ENCODE results near the gene DYRK3.

DNA sequence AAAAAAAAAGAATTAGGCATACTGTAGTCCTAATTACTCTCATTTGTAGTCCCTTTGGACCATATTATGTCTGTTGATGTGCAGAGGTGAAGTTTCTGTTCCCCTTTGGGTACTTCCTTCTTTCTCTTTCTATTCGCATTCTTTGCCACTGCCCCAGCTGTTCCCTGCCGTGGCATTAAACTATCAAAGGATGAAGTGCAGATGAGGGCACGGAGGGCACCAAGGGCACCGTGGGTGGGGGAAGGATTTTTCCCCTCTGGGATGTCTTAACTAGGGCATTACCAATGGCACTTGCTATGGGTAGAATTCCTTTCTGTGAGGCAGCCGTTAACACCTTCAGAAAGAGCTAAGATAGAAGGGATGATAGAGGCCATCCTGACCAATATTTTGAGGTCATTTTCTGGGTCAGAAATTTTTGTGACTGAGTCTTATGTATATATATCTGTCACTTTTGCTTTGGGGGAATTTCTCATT is 44.4 kb downstream of the DYRK3 start:
- TF ChIP-seq, protein P1, sequence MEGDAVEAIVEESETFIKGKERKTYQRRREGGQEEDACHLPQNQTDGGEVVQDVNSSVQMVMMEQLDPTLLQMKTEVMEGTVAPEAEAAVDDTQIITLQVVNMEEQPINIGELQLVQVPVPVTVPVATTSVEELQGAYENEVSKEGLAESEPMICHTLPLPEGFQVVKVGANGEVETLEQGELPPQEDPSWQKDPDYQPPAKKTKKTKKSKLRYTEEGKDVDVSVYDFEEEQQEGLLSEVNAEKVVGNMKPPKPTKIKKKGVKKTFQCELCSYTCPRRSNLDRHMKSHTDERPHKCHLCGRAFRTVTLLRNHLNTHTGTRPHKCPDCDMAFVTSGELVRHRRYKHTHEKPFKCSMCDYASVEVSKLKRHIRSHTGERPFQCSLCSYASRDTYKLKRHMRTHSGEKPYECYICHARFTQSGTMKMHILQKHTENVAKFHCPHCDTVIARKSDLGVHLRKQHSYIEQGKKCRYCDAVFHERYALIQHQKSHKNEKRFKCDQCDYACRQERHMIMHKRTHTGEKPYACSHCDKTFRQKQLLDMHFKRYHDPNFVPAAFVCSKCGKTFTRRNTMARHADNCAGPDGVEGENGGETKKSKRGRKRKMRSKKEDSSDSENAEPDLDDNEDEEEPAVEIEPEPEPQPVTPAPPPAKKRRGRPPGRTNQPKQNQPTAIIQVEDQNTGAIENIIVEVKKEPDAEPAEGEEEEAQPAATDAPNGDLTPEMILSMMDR (IDR thresholded peaks at IDR 0.05): no peak
- TF ChIP-seq POLR2AphosphoS5 (IDR thresholded peaks at IDR 0.05; ENCODE audit: insufficient read depth in 1 of 2, low read depth in 1 of 2) (no peak), POLR2A (IDR thresholded peaks at IDR 0.05) (no peak)

Measured in vagina (tissue), 2 donors.